Panc1 (cell line): ENCODE results near the gene USP14. TPM values are rescaled to one million over a fixed set of nuclear protein-coding genes. Genes with fewer than 3 reads are reported as not detected.

Experiments
- ATAC-seq: fragments of 200-7000 bp; cut with Tn5 transposase; 2 replicates; pipeline ENCODE4 v1.9.1; 2020; ENCODE audit warnings: mild to moderate bottlenecking, moderate library complexity
- BruUV-seq: library from RNA; stranded (reverse); fragments of 400-500 nt; replicated peaks from 2 replicates; lab custom pipeline; 2021; lab: Mats Ljungman, UMichigan
- CTCF ChIA-PET: fragments of 300-600 bp; sonication (Branson Sonifier 250); formaldehyde crosslinking; loops from one replicate; lab custom pipeline; 2022; ENCODE audit warnings: antibody characterized with exemption; lab: Charles Lee
- POLR2A ChIA-PET: fragments of 300-600 bp; sonication (Branson Sonifier 250); formaldehyde crosslinking; loops from one replicate; lab custom pipeline; 2022; ENCODE audit warnings: antibody characterized with exemption; lab: Charles Lee
- DNase-seq: peaks from one replicate; pipeline ENCODE4 v3.0.0-alpha.2; 2010; ENCODE audit warnings: low read depth, low spot score
- H3K27ac ChIP-seq: 2 replicates; pipeline ENCODE4 v1.5.1; 2011; ENCODE audit warnings: mild to moderate bottlenecking, low read length, inconsistent platforms
- H3K27me3 ChIP-seq: fragments of 200-500 bp; sonication (Bioruptor generic); 2 replicates; pipeline ENCODE4 v1.6.0; 2014; ENCODE audit warnings: low read length, inconsistent platforms; ENCODE audit not compliant: control insufficient read depth, insufficient read depth
- H3K36me3 ChIP-seq: fragments of 200-500 bp; sonication (Bioruptor generic); 2 replicates; pipeline ENCODE4 v1.5.1; 2014; ENCODE audit warnings: inconsistent platforms, mild to moderate bottlenecking, low read length, moderate library complexity; ENCODE audit not compliant: control insufficient read depth, insufficient read depth
- H3K4me1 ChIP-seq: 2 replicates; pipeline ENCODE4 v1.5.1; 2011; ENCODE audit warnings: inconsistent platforms, mild to moderate bottlenecking, low read length, moderate library complexity; ENCODE audit not compliant: control insufficient read depth, insufficient read depth
- H3K4me3 ChIP-seq, 2 experiments: 2 replicates each; pipeline ENCODE4 v1.5.1; 2011 to 2012; ENCODE audit warnings: low read depth in 2 of 2, low read length in 2 of 2, mild to moderate bottlenecking in 2 of 2, inconsistent platforms in 1 of 2, moderate library complexity in 1 of 2
- H3K9me3 ChIP-seq: fragments of 200-500 bp; sonication (Bioruptor generic); 2 replicates; pipeline ENCODE4 v1.5.1; 2014; ENCODE audit warnings: low read depth, mild to moderate bottlenecking, inconsistent platforms, low read length, moderate library complexity; ENCODE audit not compliant: control insufficient read depth, insufficient read depth
- POLR2AphosphoS5 ChIP-seq: IDR thresholded peaks from 2 replicates; pipeline ENCODE4 v1.6.1; 2012; ENCODE audit warnings: mild to moderate bottlenecking, low read depth, low read length, moderate library complexity
- SIN3A ChIP-seq: IDR thresholded peaks from 2 replicates; pipeline ENCODE4 v1.6.1; 2012; ENCODE audit warnings: low read depth, mild to moderate bottlenecking, low read length, moderate library complexity, borderline replicate concordance; ENCODE audit not compliant: insufficient read depth
- TCF7L2 ChIP-seq: IDR thresholded peaks from 2 replicates; pipeline ENCODE4 v1.6.1; 2011; ENCODE audit warnings: mild to moderate bottlenecking, low read depth, low read length, inconsistent platforms
- in situ Hi-C: cut with HindIII; loops from 2 replicates; pipeline ENCODE4 v1.10.0; 2016; ENCODE audit warnings: low sequenced_read_pairs, low pct_unique_long_range_greater_than_20kb
- intact Hi-C: fragments of 100-400 bp; cut with micrococcal nuclease; formaldehyde crosslinking; loops from one replicate; pipeline ENCODE4 v1.10.0; 2022; ENCODE audit not compliant: unreplicated experiment
- total RNA-seq: library from RNA; stranded (reverse); gene quantifications from one replicate; pipeline ENCODE4 v1.2.1, GENCODE V29; 2021; ENCODE audit not compliant: unreplicated experiment
- TF ChIP-seq, protein P1 (sequence below), 2 experiments: IDR thresholded peaks; 2 replicates each; pipeline ENCODE4 v1.6.1; 2011 to 2012; ENCODE audit warnings: low read depth in 2 of 2, control low read depth in 1 of 2, low read length in 1 of 2, mild to moderate bottlenecking in 1 of 2, moderate library complexity in 1 of 2; ENCODE audit not compliant: insufficient read depth in 1 of 2
- TF ChIP-seq, protein P2 (sequence below): fragments of 450-650 bp; IDR thresholded peaks from 2 replicates; pipeline ENCODE4 v1.5.1; 2017; ENCODE audit warnings: mild to moderate bottlenecking

The USP14 gene
- total RNA-seq, 1 experiment from 2014 or later: 75.0 TPM

DNA sequence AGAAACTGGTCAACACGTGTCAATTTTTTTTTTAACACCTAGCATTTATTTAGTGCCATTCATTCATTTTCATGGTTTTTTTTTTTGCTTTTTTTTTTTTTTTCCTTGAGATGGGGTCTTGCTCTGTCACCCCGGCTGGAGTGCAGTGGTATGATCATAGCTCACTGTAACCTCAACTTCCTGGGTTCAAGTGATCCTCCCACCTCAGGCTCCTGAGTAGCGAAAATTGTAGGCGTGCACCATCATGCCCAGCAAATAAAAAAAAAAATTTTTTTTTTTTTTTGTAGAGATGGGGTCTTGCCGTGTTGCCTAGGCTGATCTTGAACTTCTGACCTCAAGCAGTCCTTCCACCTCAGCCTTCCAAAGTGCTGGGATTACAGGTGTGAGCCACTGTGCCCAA lies 21.1 kb downstream of the USP14 start:
- CTCF ChIA-PET: no interaction called here
- no TSS peak for BruUV-seq

DNA sequence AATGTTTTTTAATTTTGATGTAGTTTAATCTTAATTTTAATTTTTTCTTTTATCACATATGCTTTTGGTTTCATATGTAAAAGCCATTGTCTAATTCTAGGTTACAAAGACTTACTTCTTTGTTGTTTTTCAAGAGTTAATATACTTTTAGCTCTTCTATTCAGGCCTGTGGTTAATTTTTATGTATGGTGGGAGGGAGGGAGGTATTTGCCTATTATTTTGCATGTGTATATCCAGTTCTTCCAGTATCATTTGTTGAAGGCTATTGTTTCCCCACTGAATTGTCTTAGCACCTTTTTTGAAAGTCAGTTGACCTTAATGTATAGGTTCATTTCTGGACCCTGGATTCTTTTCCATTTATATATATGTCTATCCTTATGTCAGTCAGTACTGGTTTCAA lies 23.4 kb downstream of the USP14 start:
- in situ Hi-C loops (no loop called here), intact Hi-C loops (no loop called here)
- Histone ChIP-seq H3K4me3 (no peak overlapping the region), H3K4me1 (no peaks in the 10 kb centered on the region), H3K27me3 (no peaks in the 10 kb centered on the region), H3K36me3 (peaks cover 30% of the 10 kb centered on the region), H3K27ac (no peak overlapping the region), H3K9me3 (no peaks in the 10 kb centered on the region)
- ATAC-seq (no peak), DNase-seq (no peak)
- TF ChIP-seq SIN3A (no peak), TCF7L2 (no peak), POLR2AphosphoS5 (no peak)
- TF ChIP-seq, protein P1, sequence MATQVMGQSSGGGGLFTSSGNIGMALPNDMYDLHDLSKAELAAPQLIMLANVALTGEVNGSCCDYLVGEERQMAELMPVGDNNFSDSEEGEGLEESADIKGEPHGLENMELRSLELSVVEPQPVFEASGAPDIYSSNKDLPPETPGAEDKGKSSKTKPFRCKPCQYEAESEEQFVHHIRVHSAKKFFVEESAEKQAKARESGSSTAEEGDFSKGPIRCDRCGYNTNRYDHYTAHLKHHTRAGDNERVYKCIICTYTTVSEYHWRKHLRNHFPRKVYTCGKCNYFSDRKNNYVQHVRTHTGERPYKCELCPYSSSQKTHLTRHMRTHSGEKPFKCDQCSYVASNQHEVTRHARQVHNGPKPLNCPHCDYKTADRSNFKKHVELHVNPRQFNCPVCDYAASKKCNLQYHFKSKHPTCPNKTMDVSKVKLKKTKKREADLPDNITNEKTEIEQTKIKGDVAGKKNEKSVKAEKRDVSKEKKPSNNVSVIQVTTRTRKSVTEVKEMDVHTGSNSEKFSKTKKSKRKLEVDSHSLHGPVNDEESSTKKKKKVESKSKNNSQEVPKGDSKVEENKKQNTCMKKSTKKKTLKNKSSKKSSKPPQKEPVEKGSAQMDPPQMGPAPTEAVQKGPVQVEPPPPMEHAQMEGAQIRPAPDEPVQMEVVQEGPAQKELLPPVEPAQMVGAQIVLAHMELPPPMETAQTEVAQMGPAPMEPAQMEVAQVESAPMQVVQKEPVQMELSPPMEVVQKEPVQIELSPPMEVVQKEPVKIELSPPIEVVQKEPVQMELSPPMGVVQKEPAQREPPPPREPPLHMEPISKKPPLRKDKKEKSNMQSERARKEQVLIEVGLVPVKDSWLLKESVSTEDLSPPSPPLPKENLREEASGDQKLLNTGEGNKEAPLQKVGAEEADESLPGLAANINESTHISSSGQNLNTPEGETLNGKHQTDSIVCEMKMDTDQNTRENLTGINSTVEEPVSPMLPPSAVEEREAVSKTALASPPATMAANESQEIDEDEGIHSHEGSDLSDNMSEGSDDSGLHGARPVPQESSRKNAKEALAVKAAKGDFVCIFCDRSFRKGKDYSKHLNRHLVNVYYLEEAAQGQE (IDR thresholded peaks at IDR 0.05; ENCODE audit: insufficient read depth in 1 of 2, low read depth in 2 of 2, low read length in 1 of 2): no peak
- TF ChIP-seq, protein P2, sequence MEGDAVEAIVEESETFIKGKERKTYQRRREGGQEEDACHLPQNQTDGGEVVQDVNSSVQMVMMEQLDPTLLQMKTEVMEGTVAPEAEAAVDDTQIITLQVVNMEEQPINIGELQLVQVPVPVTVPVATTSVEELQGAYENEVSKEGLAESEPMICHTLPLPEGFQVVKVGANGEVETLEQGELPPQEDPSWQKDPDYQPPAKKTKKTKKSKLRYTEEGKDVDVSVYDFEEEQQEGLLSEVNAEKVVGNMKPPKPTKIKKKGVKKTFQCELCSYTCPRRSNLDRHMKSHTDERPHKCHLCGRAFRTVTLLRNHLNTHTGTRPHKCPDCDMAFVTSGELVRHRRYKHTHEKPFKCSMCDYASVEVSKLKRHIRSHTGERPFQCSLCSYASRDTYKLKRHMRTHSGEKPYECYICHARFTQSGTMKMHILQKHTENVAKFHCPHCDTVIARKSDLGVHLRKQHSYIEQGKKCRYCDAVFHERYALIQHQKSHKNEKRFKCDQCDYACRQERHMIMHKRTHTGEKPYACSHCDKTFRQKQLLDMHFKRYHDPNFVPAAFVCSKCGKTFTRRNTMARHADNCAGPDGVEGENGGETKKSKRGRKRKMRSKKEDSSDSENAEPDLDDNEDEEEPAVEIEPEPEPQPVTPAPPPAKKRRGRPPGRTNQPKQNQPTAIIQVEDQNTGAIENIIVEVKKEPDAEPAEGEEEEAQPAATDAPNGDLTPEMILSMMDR: no peak
- BruUV-seq: no TSS peak
- POLR2A ChIA-PET: no interaction called here
- CTCF ChIA-PET: no interaction called here

More for the DNA sequence above, 21.1 kb downstream of the USP14 start:
- H3K4me3 ChIP-seq: no peak overlapping the region
- no peaks in the 10 kb centered on the region for H3K27me3 ChIP-seq
- ATAC-seq: no peak
- H3K4me1 ChIP-seq: no peaks in the 10 kb centered on the region
- H3K36me3 ChIP-seq: peaks cover 30% of the 10 kb centered on the region
- intact Hi-C loops: no loop called here
- no peak for TF ChIP-seq TCF7L2
- TF ChIP-seq, protein P1 (IDR thresholded peaks at IDR 0.05; ENCODE audit: insufficient read depth in 1 of 2, low read depth in 2 of 2, low read length in 1 of 2): no peak
- no peak for TF ChIP-seq POLR2AphosphoS5
- TF ChIP-seq, protein P2: no peak
- TF ChIP-seq SIN3A: no peak
- no peak overlapping the region for H3K27ac ChIP-seq
- POLR2A ChIA-PET: no interaction called here
- in situ Hi-C loops: no loop called here
- no peak for DNase-seq
- H3K9me3 ChIP-seq: no peaks in the 10 kb centered on the region
